Measurements from ENCODE around the gene XAGE3. TPM values are rescaled to one million over a fixed set of nuclear protein-coding genes. Genes with fewer than 3 reads are reported as not detected.
"Not testable (repeated sequence)": the region's sequence is repeated elsewhere in the genome, so short reads cannot be mapped to it uniquely, and the experiment has no call there.

XAGE3 gene
- not detected for total RNA-seq

GRCh38 chrX:52867610-52868348 is at the start of gene XAGE3:
XAGE3 (minus strand) TSS chrX:52868083; CDS start chrX:52867133, 950 bp downstream.
- POLR2A ChIA-PET, result no interaction called here
- no peak within 1 kb of the TSS for H3K27ac Mint-ChIP-seq
- intact Hi-C loops (cut with DNase I, micrococcal nuclease), result no loop called here
- ATAC-seq (no peak), DNase-seq (no peak)
- no peak within 1 kb of the TSS for H3K4me3 Mint-ChIP-seq
- H3K36me3 Mint-ChIP-seq (ENCODE audit: low read depth), result no peaks in the 10 kb centered on the region
- no peaks in the 10 kb centered on the region for H3K4me1 Mint-ChIP-seq
- H3K9me3 Mint-ChIP-seq (ENCODE audit: low read depth), result no peaks in the 10 kb centered on the region
- CTCF ChIA-PET, result no interaction called here
- peaks cover 2% of the 10 kb centered on the region for H3K27me3 Mint-ChIP-seq

GRCh38 chrX:52914704-52915103 is 46.8 kb upstream of the XAGE3 start:
- POLR2A ChIA-PET; H3K36me3 Mint-ChIP-seq (ENCODE audit: low read depth); H3K4me3 Mint-ChIP-seq; CTCF ChIA-PET; DNase-seq; H3K27ac Mint-ChIP-seq; H3K4me1 Mint-ChIP-seq; intact Hi-C loops (cut with DNase I, micrococcal nuclease); H3K9me3 Mint-ChIP-seq (ENCODE audit: low read depth); H3K27me3 Mint-ChIP-seq: not testable (repeated sequence)
- ATAC-seq, result peak; percentile 57

GRCh38 chrX:52913681-52914080 is 45.8 kb upstream of the XAGE3 start:
- ATAC-seq; H3K36me3 Mint-ChIP-seq (ENCODE audit: low read depth); H3K4me3 Mint-ChIP-seq; DNase-seq; POLR2A ChIA-PET; intact Hi-C loops (cut with DNase I, micrococcal nuclease); H3K4me1 Mint-ChIP-seq; H3K9me3 Mint-ChIP-seq (ENCODE audit: low read depth); H3K27me3 Mint-ChIP-seq; CTCF ChIA-PET; H3K27ac Mint-ChIP-seq: not testable (repeated sequence)

- H3K36me3 Mint-ChIP-seq (ENCODE audit: low read depth); ATAC-seq; CTCF ChIA-PET; H3K27ac Mint-ChIP-seq; H3K27me3 Mint-ChIP-seq; H3K4me1 Mint-ChIP-seq; DNase-seq; intact Hi-C loops (cut with DNase I, micrococcal nuclease); H3K9me3 Mint-ChIP-seq (ENCODE audit: low read depth); POLR2A ChIA-PET; H3K4me3 Mint-ChIP-seq: not testable (repeated sequence)
Measured at GRCh38 chrX:52909313-52909969, 41.6 kb upstream of the XAGE3 start.

- DNase-seq; H3K27ac Mint-ChIP-seq; CTCF ChIA-PET; intact Hi-C loops (cut with DNase I, micrococcal nuclease); H3K36me3 Mint-ChIP-seq (ENCODE audit: low read depth); POLR2A ChIA-PET; H3K4me1 Mint-ChIP-seq; H3K4me3 Mint-ChIP-seq; H3K9me3 Mint-ChIP-seq (ENCODE audit: low read depth); H3K27me3 Mint-ChIP-seq; ATAC-seq: not testable (repeated sequence)
Measured at GRCh38 chrX:52907900-52908299, 40.0 kb upstream of the XAGE3 start.

- ATAC-seq; POLR2A ChIA-PET; intact Hi-C loops (cut with DNase I, micrococcal nuclease); H3K36me3 Mint-ChIP-seq (ENCODE audit: low read depth); H3K4me3 Mint-ChIP-seq; H3K27me3 Mint-ChIP-seq; H3K9me3 Mint-ChIP-seq (ENCODE audit: low read depth); H3K27ac Mint-ChIP-seq; DNase-seq; H3K4me1 Mint-ChIP-seq; CTCF ChIA-PET: not testable (repeated sequence)
Measured at GRCh38 chrX:52907137-52907536, 39.3 kb upstream of the XAGE3 start.

GRCh38 chrX:52906072-52906471 is 38.2 kb upstream of the XAGE3 start:
- H3K9me3 Mint-ChIP-seq (ENCODE audit: low read depth); intact Hi-C loops (cut with DNase I, micrococcal nuclease); H3K4me3 Mint-ChIP-seq; ATAC-seq; CTCF ChIA-PET; H3K36me3 Mint-ChIP-seq (ENCODE audit: low read depth); POLR2A ChIA-PET; H3K4me1 Mint-ChIP-seq; H3K27me3 Mint-ChIP-seq; H3K27ac Mint-ChIP-seq; DNase-seq: not testable (repeated sequence)

GRCh38 chrX:52905531-52905930 is 37.6 kb upstream of the XAGE3 start:
- POLR2A ChIA-PET, H3K4me1 Mint-ChIP-seq, CTCF ChIA-PET: not testable (repeated sequence)

GRCh38 chrX:52896855-52897709 is 29.2 kb upstream of the XAGE3 start, which contains the start of gene FAM156B:
FAM156B (plus strand) TSS chrX:52897330; CDS start chrX:52907226, 9,896 bp downstream.
- H3K36me3 Mint-ChIP-seq (ENCODE audit: low read depth); CTCF ChIA-PET; intact Hi-C loops (cut with DNase I, micrococcal nuclease); DNase-seq; H3K27ac Mint-ChIP-seq; H3K4me1 Mint-ChIP-seq; POLR2A ChIA-PET; H3K4me3 Mint-ChIP-seq; H3K27me3 Mint-ChIP-seq; H3K9me3 Mint-ChIP-seq (ENCODE audit: low read depth): not testable (repeated sequence)
- peak; percentile 86 for ATAC-seq

More at GRCh38 chrX:52905531-52905930, 37.6 kb upstream of the XAGE3 start:
- ATAC-seq; intact Hi-C loops (cut with DNase I, micrococcal nuclease); H3K4me3 Mint-ChIP-seq; H3K27me3 Mint-ChIP-seq; DNase-seq; H3K9me3 Mint-ChIP-seq (ENCODE audit: low read depth); H3K36me3 Mint-ChIP-seq (ENCODE audit: low read depth); H3K27ac Mint-ChIP-seq: not testable (repeated sequence)

GRCh38 chrX:52896438-52896837 is 28.6 kb upstream of the XAGE3 start:
- H3K4me1 Mint-ChIP-seq; H3K27me3 Mint-ChIP-seq; H3K27ac Mint-ChIP-seq; CTCF ChIA-PET; DNase-seq; H3K9me3 Mint-ChIP-seq (ENCODE audit: low read depth); intact Hi-C loops (cut with DNase I, micrococcal nuclease); POLR2A ChIA-PET; H3K4me3 Mint-ChIP-seq; H3K36me3 Mint-ChIP-seq (ENCODE audit: low read depth): not testable (repeated sequence)
- ATAC-seq, result peak; percentile 43

GRCh38 chrX:52888090-52888489 is 20.2 kb upstream of the XAGE3 start:
- H3K27me3 Mint-ChIP-seq; POLR2A ChIA-PET; H3K9me3 Mint-ChIP-seq (ENCODE audit: low read depth); H3K36me3 Mint-ChIP-seq (ENCODE audit: low read depth); ATAC-seq; H3K4me3 Mint-ChIP-seq; intact Hi-C loops (cut with DNase I, micrococcal nuclease); H3K27ac Mint-ChIP-seq; DNase-seq; H3K4me1 Mint-ChIP-seq; CTCF ChIA-PET: not testable (repeated sequence)

GRCh38 chrX:52887459-52887858 is 19.6 kb upstream of the XAGE3 start:
- ATAC-seq; H3K4me3 Mint-ChIP-seq; H3K27ac Mint-ChIP-seq; H3K4me1 Mint-ChIP-seq; H3K36me3 Mint-ChIP-seq (ENCODE audit: low read depth); DNase-seq; H3K9me3 Mint-ChIP-seq (ENCODE audit: low read depth); H3K27me3 Mint-ChIP-seq; intact Hi-C loops (cut with DNase I, micrococcal nuclease); CTCF ChIA-PET; POLR2A ChIA-PET: not testable (repeated sequence)

Measured in activated CD4-positive, alpha-beta T cell treated with anti-CD3 and anti-CD28 coated beads for 36 hours (primary cell).